Fibroblast of skin of left quadriceps (primary cell): Measurements from ENCODE around the gene LRP2BP.
A peak's percentile ranks its signal among the peaks of the same experiment; 100 is the strongest.
"Not testable (repeated sequence)": the region's sequence is repeated elsewhere in the genome, so short reads cannot be mapped to it uniquely, and the experiment has no call there.

Experiments
- DNase-seq, 2 experiments: peaks; one replicate each; pipeline ENCODE4 v3.0.0-alpha.2; 2013; ENCODE audit warnings: low read depth in 2 of 2

Gene LRP2BP

GRCh38 chr4:185362570-185362969 lies 33.2 kb downstream of the LRP2BP start:
- DNase-seq, result not testable (repeated sequence)

- DNase-seq, result no peak
Measured at GRCh38 chr4:185361872-185362271, 33.9 kb downstream of the LRP2BP start.

- no peak for DNase-seq
Measured at GRCh38 chr4:185359767-185360446, 35.8 kb downstream of the LRP2BP start.

GRCh38 chr4:185358959-185359358 lies 36.8 kb downstream of the LRP2BP start:
- no peak for DNase-seq

- DNase-seq, result no peak
Measured at GRCh38 chr4:185358514-185358913, 37.2 kb downstream of the LRP2BP start.

- no peak for DNase-seq
Measured at GRCh38 chr4:185357733-185358440, 37.8 kb downstream of the LRP2BP start.

- no peak for DNase-seq
Measured at GRCh38 chr4:185357211-185357610, 38.5 kb downstream of the LRP2BP start.

- no peak for DNase-seq
Measured at GRCh38 chr4:185352741-185353140, 43.0 kb downstream of the LRP2BP start.

- no peak for DNase-seq
Measured at GRCh38 chr4:185352202-185352601, 43.5 kb downstream of the LRP2BP start.

GRCh38 chr4:185351691-185352090 lies 44.0 kb downstream of the LRP2BP start:
- DNase-seq, result no peak

GRCh38 chr4:185346975-185347601 lies 48.6 kb downstream of the LRP2BP start:
- peak; percentile 32 to 37 for DNase-seq

GRCh38 chr4:185344743-185345538 lies 50.8 kb downstream of the LRP2BP start:
- no peak for DNase-seq

GRCh38 chr4:185343726-185344581 lies 51.8 kb downstream of the LRP2BP start:
- DNase-seq, result peak; percentile 22 to 28

- DNase-seq, result no peak
Measured at GRCh38 chr4:185341841-185342240, 53.9 kb downstream of the LRP2BP start.

- DNase-seq, result no peak
Measured at GRCh38 chr4:185341377-185341776, 54.3 kb downstream of the LRP2BP start.

GRCh38 chr4:185339941-185340340 lies 55.8 kb downstream of the LRP2BP start:
- no peak for DNase-seq

GRCh38 chr4:185335579-185335978 lies 60.1 kb downstream of the LRP2BP start:
- no peak for DNase-seq

GRCh38 chr4:185334326-185334725 lies 61.4 kb downstream of the LRP2BP start:
- no peak for DNase-seq

- no peak for DNase-seq
Measured at GRCh38 chr4:185332575-185333464, 62.9 kb downstream of the LRP2BP start.

- not testable (repeated sequence) for DNase-seq
Measured at GRCh38 chr4:185329879-185330510, 65.7 kb downstream of the LRP2BP start.
